CD4-positive, alpha-beta T cell treated with Interleukin-2 at 100 ng/mL for 4 hours (primary cell): ENCODE results near the gene EGR4.

Experiments
- DNase-seq: peaks from one replicate; pipeline ENCODE4 v3.0.0-alpha.2; 2020; ENCODE audit warnings: low spot score

The EGR4 gene

DNA sequence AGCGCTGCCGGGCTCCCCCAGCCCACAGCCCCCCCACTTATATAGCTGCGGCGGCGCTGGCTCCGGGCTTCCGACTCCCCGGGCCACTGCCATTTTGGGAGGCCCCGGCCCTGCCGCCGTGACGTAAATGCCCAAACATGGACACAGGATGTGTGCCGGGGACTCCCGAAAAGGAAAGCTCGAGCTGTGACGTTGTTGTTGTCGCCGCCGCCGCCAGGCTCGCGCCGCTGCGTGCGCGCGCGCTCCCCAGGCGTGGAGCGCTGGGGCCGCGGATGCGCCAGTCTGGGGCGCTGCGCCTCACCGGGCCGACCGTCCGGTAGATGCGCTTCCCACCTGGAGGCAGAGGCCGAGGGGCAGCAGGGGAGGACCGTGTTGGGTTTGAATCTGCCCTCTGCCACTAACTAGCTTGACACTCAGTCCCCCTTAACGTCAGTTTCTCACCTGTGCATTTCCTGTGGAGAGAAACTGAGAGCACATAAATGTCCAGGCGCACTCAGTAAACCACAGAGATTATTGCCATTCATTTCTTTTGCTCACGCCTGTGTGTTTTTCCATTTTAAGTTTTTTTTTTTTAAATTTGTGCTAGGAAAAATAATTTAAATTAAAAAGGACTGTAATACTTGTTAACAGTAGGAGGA, at the start of gene EGR4:
Gene EGR4 (minus strand): TSS at position 15 of the 638 bp plus-strand sequence. CDS start 231 bp downstream, outside the sequence.
- DNase-seq, result peak; percentile 90

GRCh38 chr2:73341039-73341438, 47.7 kb upstream of the EGR4 start:
- no peak for DNase-seq

GRCh38 chr2:73339201-73339600, 45.9 kb upstream of the EGR4 start:
- no peak for DNase-seq

GRCh38 chr2:73337828-73338227, 44.5 kb upstream of the EGR4 start:
- no peak for DNase-seq

- DNase-seq, result no peak
These were observed 41.3 kb upstream of the EGR4 start for GRCh38 chr2:73334620-73335019.

DNA sequence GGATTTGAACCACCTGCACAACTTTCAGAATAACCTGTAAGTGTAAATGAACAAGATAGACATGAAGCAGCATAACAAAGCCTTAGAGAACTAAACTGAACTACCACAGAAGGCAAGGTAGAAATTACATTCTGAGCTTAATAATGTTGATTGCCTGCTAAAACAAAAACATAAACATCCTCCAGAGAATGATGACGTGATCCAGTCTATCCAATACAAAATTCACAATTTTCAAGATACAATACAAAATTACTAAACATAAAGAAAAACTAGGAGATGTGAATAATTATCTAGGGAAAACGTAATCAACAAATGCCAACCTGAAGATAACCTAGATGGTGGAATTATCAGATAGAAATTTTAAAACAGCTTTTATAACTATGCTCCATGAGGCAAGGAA, 40.7 kb upstream of the EGR4 start:
- DNase-seq, result no peak

DNA sequence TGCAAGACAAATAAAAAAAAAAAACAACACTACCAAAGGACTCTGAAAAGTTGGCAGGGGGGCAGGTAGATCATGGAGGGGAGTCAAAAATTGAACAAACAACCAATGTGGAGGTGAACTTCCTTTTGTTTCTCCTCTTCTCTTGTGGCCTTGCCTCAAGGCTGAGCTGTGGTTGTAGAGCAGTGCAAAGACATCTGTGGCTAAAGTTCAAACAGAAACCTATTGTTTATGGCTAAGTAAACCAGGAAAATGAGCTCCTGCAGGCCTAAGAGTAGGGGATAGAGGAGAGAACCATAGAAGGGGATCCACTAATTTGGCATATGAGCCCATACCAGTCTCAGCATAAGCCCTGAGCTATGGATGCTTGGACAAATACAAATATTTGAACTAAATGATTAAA, 40.2 kb upstream of the EGR4 start:
- no peak for DNase-seq

DNA sequence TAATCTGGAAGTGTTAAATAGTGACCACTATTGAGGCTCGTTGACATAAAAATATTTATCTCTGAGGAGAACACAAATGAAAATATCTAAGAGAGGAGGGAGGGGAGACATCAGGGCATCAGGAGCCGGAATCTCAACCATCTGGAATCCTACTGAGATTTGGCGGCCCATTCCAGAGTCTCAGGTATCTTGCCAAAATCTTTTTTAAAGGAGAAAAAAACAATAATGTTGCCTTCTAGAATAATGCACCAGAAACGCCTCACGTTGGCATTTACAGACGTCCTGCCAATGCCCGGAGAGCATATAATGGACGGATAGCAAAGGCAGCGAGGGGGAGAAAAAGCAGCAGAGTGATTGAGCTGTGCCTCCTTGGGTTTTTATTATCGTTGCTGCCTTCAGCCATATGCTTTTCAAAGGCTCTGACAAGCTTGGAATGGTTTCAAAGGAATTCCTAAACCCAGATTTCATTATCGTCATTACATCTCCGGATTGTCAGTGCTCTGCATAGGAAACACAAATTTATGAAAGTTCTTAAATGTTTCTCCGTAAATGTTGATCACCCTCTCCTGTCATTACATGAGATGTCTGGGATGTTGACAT, 30.9 kb upstream of the EGR4 start:
- no peak for DNase-seq

GRCh38 chr2:73323551-73323950, 30.2 kb upstream of the EGR4 start:
- DNase-seq, result no peak

GRCh38 chr2:73314441-73314840, 21.1 kb upstream of the EGR4 start:
- DNase-seq, result no peak

- DNase-seq, result no peak
These were observed 14.4 kb upstream of the EGR4 start for GRCh38 chr2:73307720-73308119.

- no peak for DNase-seq
These were observed 8.3 kb upstream of the EGR4 start for GRCh38 chr2:73301636-73302035.

DNA sequence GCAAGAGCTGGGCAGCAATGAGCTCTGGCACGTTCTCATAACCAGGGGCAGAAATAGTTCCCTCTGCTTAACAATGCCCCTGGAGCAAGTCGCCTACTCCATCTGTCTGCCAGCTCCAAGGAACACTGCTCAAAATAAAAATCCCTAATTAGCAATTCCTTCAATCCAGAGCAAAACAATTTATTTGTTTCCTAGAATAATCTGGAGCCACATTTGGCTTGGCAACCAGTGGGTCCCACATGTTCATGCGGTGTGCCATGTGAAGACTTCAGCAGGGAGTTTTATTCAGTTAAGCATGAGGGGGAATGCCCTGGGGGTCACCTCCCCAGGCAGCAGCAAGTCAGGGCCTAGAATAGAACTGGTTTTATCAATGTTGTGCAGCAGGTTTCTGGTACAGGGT, 7.6 kb upstream of the EGR4 start:
- no peak for DNase-seq

- no peak for DNase-seq
These were observed 4.2 kb upstream of the EGR4 start for GRCh38 chr2:73297586-73297985.

DNA sequence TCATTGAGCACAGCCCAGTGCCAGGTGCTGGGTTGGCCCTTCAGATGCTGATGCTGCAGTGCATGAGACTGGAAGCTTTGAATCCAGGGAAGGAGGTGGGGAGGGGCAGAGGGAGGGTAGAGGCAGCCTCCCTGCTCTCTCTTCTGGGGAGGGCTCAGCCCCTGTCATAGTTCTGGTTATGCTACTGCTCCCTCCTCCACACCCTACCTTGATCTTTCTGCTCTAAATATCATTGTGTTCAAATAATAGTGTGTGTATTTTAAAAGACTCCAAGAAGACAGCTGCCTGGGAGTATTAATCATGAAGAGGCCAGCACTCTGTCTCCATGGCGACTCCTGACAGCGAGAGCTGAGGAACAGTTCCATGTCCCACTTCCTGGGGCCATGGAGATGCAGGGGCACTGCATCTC, 3.8 kb upstream of the EGR4 start:
- DNase-seq, result no peak

DNA sequence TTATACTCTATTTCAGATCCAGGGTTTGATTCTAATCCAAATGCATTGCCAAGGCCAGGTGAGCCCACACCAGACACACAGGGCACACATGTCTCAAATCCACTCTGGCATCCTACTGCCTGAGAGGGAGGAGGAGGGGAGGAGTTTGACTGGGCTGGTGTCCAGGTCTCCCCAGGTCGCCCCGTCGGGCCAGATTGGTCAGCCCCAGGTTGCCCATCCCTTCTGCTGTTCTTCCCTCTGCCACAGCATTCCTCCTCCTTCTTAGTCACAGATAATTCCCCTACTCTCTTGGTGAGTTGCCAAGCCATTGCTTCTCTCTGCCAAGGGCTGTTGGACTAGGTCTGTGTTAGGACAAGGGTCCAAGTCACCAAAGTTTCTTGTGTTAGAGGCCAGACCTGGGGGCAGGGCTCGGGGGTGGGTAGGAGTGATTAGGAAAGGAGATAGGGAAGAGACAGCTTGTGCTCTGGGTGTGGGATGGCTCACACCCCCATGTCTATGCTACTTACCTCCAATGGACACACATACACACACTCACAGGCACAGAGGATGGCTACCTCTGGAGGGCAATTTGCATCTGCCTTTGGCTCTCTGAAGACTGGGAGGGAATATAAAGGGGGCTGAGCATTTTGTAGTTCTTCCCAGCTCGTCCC, 2.5 kb upstream of the EGR4 start:
- no peak for DNase-seq

DNA sequence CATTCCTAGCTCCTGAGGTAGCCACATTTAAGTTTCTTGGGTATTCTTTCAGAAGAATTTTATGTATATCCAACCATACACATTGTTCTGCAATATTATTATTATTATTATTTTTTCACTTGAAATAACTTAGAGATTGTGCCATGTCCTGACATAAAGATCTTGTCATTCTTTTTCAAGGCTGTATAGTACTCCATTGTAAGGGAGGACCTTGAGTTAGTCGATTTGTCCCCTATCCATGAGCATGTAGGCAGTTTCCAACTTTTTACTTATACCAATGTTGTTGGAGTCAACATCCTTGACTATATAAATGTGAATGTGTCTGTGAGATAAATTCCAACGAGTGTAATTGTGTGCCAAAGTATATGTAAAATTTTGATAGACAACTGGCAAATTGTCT, 891 bp upstream of the EGR4 start:
- no peak for DNase-seq

- no peak for DNase-seq
These were observed 328 bp downstream of the EGR4 start for GRCh38 chr2:73292906-73293533.

DNA sequence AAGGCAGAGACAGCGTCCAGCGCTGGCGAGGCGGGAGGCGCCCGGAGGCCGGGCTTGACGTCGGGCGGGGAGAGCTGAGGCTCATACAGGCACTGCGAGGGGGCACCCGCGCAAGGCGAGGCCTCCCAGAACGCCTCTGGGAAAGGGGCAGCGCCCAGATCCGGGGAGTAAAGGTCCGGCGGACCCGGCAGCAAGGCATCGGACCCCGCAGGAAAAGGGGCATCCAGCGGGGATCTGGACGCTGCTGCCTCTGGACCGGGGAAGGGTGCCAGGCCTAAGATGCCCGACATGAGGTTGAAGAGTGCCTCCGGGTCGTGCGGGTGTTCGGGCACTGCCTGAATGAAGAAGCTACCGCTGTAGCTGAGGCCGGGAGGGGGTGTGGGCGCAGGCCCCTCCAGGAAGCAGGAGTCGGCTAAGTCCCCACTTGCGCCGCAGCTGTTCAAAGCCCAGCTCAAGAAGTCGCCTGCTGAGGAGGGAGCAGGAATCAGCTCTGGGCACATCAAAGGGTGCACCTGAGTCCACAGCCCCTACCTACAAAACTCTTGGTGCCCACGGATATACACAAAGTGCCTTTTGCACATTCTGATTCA, 937 bp downstream of the EGR4 start:
- no peak for DNase-seq

DNA sequence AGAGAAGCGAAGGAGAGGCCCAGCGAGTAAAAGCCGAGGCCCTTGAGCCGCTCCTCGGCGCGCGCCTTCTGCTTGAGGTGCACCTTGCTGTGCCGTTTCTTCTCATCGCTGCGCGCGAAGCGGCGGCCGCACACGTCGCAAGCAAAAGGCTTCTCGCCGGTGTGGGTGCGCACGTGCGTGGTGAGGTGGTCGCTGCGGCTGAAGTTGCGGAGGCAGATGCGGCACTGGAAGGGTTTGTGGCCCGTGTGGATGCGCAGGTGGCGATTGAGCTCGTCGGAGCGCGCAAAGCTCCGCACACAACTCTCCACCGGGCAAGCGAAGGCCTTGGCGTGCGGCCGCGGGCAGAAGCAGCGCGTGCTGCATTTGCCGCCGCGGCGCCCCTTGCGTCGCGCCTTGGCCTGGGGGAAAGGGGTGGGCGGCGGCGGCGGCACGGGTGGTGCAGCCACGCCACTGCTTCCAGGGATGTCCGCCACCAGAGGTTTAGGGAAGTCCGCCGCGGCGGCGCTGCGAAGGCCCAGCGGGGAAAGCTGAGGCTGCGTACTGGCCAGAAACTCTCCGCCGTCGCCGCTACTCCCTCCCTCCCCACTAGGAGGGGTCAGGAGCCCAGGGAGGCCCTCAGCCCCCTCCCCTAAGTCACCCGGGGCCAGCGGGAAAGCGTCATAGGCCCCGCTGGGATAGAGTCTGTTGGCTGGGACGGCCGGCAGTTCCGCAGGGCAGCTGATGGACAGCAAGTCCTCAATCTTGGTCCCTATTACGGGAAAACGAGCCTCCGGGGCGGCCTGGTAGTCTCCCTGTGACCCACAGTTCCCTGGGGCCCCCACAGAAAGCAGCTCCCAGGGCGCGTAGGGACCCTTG, 1.7 kb downstream of the EGR4 start:
- no peak for DNase-seq

GRCh38 chr2:73291093-73291460, 2.3 kb downstream of the EGR4 start:
- DNase-seq, result peak; percentile 43
